AG04449 (cell line): ENCODE data around the gene ISX.

Experiments used
- CTCF ChIA-PET: fragments of 350-600 bp; formaldehyde crosslinking; extraction: SDS; loops from one replicate; lab custom pipeline; 2021; ENCODE audit warnings: antibody characterized with exemption; lab: Yijun Ruan, JAX
- POLR2A ChIA-PET: fragments of 400-600, 350-600 bp; formaldehyde crosslinking; extraction: SDS; loops from one replicate; lab custom pipeline; 2020; ENCODE audit warnings: antibody characterized with exemption, inconsistent platforms; lab: Yijun Ruan, JAX
- DNase-seq: peaks from one replicate; pipeline ENCODE4 v3.0.0-alpha.2; 2010; ENCODE audit warnings: low read depth, low spot score
- H3K4me3 ChIP-seq: 2 replicates; pipeline ENCODE4 v1.5.1; 2011; ENCODE audit warnings: low read depth, mild to moderate bottlenecking, control low read depth, low read length
- TF ChIP-seq, protein P1 (sequence below): IDR thresholded peaks from one replicate; pipeline ENCODE4 v1.5.1; 2011; ENCODE audit warnings: mild to moderate bottlenecking, moderate library complexity, low read length, control low read depth, inconsistent platforms; ENCODE audit not compliant: insufficient read depth; ENCODE audit errors: missing control alignments

Gene ISX

DNA sequence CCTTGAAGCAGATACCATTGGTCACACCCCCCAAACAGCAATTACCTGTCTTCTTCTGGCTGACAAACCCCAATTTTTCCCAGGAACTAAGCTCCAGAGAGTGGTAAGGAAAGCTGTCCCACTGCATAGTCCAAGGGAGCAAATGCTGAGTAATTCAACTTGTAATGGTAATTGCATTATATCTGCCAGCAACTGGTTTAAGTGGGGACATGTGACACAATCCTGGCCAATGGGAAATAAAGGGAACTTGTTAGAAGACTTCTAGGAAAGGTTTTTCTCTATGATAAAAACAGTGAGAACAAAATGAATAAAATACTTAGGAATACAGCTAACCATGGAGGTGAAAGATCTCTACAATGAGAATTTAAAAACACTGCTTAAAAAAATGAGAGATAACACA, 9.5 kb upstream of the ISX start:
- CTCF ChIA-PET, result no interaction called here
- TF ChIP-seq, protein P1, sequence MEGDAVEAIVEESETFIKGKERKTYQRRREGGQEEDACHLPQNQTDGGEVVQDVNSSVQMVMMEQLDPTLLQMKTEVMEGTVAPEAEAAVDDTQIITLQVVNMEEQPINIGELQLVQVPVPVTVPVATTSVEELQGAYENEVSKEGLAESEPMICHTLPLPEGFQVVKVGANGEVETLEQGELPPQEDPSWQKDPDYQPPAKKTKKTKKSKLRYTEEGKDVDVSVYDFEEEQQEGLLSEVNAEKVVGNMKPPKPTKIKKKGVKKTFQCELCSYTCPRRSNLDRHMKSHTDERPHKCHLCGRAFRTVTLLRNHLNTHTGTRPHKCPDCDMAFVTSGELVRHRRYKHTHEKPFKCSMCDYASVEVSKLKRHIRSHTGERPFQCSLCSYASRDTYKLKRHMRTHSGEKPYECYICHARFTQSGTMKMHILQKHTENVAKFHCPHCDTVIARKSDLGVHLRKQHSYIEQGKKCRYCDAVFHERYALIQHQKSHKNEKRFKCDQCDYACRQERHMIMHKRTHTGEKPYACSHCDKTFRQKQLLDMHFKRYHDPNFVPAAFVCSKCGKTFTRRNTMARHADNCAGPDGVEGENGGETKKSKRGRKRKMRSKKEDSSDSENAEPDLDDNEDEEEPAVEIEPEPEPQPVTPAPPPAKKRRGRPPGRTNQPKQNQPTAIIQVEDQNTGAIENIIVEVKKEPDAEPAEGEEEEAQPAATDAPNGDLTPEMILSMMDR, result no peak
- POLR2A ChIA-PET, result no interaction called here
- no peak overlapping the region for H3K4me3 ChIP-seq
- DNase-seq, result no peak

DNA sequence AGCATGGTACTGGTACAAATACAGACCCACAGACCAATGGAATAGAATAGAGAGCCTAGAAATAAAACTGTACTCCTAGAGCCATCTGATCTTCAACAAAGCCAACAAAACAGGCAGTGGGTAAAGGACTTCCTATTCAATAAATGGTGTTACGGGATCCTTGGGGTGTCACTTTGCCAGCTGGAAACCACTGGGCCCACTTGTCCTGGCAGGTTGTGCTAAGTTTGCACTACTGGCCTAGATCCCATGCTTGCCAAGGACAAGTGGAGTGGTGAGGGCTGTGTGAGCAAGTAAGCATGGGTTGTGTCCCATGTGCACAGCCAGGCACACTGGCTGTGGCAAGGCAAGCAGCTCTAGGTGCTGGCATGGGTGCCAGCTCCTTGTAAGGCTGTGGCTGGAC, 8.8 kb upstream of the ISX start:
- CTCF ChIA-PET, result no interaction called here
- POLR2A ChIA-PET, result no interaction called here
- no peak for DNase-seq
- H3K4me3 ChIP-seq, result no peak overlapping the region
- TF ChIP-seq, protein P1, result no peak

DNA sequence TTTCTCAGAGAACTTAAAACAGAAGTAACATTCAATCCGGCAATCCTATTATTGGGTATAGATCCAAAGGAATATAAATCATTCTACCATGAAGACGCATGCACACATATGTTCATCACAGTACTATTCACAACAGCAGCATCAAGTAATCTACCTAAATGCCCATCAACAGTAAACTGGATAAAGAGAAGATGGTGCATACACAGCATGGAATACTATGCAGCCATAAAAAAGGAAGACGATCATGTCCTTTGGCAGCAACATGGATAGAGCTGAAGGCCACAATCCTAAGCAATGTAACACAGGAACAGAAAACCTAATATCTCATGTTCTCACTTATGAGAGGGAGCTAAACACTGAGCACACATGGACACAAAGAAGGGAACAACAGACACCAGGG, 6.3 kb upstream of the ISX start:
- POLR2A ChIA-PET, result no interaction called here
- TF ChIP-seq, protein P1, result no peak
- CTCF ChIA-PET, result interaction anchor here (1.0 kb wide), 1 partner anchor 1136 kb away, joined by 3 read pairs; no protein-coding TSS in a partner anchor
- H3K4me3 ChIP-seq, result no peak overlapping the region
- DNase-seq, result no peak

- H3K4me3 ChIP-seq, result no peak overlapping the region
- DNase-seq, result no peak
- TF ChIP-seq, protein P1, result no peak
- POLR2A ChIA-PET, result no interaction called here
- CTCF ChIA-PET, result no interaction called here
Observed at GRCh38 chr22:35064664-35065063, 1.3 kb upstream of the ISX start.

- POLR2A ChIA-PET, result no interaction called here
- TF ChIP-seq, protein P1, result no peak
- H3K4me3 ChIP-seq, result no peak overlapping the region
- CTCF ChIA-PET, result no interaction called here
- DNase-seq, result no peak
Observed at GRCh38 chr22:35065183-35065582, 775 bp upstream of the ISX start.

DNA sequence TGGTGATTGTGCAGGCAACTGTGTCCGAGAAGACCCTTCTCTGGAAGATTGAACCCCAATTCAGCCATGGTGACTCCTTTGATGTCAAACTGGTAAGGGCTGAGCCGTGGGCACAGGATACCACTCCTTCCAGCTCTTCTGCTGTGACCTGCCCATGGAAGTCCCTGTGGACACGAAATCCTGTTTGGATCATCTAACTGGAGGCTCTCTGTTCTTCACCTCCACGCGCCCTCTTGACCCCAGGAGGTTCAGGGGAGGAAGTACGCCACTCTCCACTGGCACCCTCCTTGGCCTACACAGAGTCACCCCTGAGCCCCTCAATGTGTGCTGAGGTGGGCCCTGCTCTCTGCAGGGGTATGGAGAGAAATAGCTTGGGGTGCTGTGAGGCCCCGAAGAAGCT, 810 bp downstream of the ISX start:
- H3K4me3 ChIP-seq, result no peak overlapping the region
- POLR2A ChIA-PET, result no interaction called here
- TF ChIP-seq, protein P1, result no peak
- no peak for DNase-seq
- CTCF ChIA-PET, result no interaction called here
